NT2/D1 (cell line): ENCODE measurements around the gene ATP5MG.

Source experiments
- SUZ12 ChIP-seq: IDR thresholded peaks from 2 replicates; pipeline ENCODE4 v1.6.1; 2011; ENCODE audit not compliant: insufficient read length, insufficient read depth; ENCODE audit errors: extremely low read depth
- YY1 ChIP-seq: IDR thresholded peaks from 2 replicates; pipeline ENCODE4 v1.6.1; 2011; ENCODE audit not compliant: insufficient read length, insufficient read depth

DNA sequence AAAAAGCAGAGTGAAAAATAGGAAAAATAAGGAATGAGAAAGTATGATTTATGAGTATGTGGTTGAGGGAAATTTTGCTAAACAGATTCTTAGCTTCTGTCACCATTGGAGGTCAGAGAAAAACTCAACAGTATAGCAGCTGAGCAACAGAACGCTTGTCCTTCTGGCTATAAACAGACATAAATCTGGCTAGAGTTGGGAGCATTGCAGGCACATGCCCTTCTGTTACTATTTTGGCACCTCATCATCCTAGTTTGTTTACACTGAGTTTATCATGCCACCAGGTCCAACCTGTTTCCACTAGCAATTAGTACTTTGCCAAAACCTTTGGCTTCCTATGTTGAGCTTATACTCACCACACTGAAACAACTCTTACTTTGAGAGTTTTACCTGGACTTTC is 35.1 kb upstream of the ATP5MG start:
- TF ChIP-seq YY1 (no peak), SUZ12 (no peak)
